ENCODE results near the gene GPR35. TPM values are rescaled to one million over a fixed set of nuclear protein-coding genes. Genes with fewer than 3 reads are reported as not detected.

Gene GPR35
- polyA plus RNA-seq, 1 experiment, result 0.17 TPM

DNA sequence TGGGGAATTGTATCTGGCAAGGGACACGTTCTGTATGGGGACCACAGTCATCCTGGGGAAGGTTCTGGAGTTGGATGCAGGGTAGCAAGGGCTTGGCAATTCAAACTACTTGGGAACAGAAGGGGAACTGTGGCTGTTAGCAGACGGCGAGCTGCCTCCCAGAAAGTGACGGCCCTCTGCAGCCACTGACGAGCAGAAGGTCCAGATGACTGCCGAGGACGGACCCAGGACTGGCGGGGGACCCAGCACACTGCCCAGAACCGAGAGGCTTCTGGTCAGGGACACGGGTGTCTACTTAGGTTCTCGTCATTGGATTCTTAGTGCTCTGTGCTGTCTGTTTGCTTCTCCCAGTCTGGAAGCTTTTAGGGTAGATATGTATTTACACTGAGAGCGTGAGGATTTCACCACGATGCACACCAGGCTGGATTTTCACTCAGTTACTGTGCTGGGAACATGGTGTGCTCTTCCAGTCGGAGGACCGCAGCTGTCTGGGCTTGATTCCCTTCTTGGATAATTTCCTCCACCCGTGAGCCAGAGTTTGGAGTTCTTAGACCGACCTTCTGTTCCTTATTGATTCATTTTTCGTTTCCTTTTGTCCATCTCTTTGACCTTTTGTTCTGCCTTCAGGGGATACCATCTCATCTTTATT is 13.4 kb downstream of the GPR35 start:
- POLR2A ChIA-PET, result no interaction called here
- Histone ChIP-seq H3K27me3 (ENCODE audit: control insufficient read depth, insufficient read depth, low read length) (peaks cover 6% of the 10 kb centered on the region), H3K4me3 (ENCODE audit: low read depth, low read length) (no peak overlapping the region), H3K36me3 (ENCODE audit: control insufficient read depth, insufficient read depth, low read length) (no peaks in the 10 kb centered on the region)
- CTCF ChIA-PET, result interaction anchor here (0.5 kb wide), 1 partner anchor 17 kb away, joined by 3 read pairs; no protein-coding TSS in a partner anchor
- DNase-seq (ENCODE audit: low read depth), result no peak
- TF ChIP-seq, protein P1, sequence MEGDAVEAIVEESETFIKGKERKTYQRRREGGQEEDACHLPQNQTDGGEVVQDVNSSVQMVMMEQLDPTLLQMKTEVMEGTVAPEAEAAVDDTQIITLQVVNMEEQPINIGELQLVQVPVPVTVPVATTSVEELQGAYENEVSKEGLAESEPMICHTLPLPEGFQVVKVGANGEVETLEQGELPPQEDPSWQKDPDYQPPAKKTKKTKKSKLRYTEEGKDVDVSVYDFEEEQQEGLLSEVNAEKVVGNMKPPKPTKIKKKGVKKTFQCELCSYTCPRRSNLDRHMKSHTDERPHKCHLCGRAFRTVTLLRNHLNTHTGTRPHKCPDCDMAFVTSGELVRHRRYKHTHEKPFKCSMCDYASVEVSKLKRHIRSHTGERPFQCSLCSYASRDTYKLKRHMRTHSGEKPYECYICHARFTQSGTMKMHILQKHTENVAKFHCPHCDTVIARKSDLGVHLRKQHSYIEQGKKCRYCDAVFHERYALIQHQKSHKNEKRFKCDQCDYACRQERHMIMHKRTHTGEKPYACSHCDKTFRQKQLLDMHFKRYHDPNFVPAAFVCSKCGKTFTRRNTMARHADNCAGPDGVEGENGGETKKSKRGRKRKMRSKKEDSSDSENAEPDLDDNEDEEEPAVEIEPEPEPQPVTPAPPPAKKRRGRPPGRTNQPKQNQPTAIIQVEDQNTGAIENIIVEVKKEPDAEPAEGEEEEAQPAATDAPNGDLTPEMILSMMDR (IDR thresholded peaks at IDR 0.05; ENCODE audit: insufficient read depth, low read depth, low read length), result no peak

DNA sequence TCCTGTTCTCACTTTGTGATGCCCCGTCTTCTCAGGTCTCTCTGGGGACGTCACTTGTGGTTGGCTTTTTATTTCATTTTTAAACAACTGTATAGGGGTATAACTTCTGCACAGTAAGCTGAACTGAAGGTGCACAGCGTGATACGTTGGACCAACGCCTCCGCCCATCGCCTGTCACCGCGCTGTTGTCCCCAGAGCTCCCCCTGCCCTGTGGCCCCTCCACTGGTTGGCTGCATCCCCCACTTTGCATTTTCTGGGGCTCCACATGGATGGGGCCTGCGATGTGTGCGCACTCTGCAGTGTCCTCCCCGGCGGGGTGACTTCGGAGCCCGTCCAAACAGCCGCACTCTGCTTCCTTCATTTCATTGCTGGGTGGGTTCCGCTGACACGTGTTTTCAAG is 14.3 kb downstream of the GPR35 start:
- TF ChIP-seq, protein P1 (IDR thresholded peaks at IDR 0.05; ENCODE audit: insufficient read depth, low read depth, low read length), result no peak

DNA sequence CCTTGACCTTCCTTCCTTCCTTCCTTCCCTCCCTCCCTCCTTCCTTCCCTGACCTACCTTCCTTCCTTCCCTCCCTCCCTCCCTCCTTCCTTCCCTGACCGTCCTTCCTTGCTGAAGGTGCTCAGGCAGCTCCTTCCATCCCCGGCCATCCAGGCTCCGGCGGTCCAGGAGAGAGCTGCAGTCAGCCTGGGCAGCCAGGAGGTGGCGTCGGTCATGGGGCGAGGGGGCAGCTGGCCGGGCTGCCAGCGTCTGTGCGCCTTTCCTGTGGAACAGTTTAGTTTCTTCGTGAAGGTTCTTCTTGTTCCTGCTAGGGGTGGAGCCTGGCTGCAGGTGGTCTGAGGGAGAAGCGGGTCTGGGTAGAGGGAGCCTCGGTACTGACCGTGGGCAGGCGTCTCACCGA is 15.7 kb downstream of the GPR35 start:
- CTCF ChIA-PET, result interaction anchor here (0.7 to 1.4 kb wide), 4 partner anchors 8 to 200 kb away, joined by 3 to 5 read pairs (median 4); no protein-coding TSS in a partner anchor
- Histone ChIP-seq H3K4me3 (ENCODE audit: low read depth, low read length) (no peak overlapping the region), H3K27me3 (ENCODE audit: control insufficient read depth, insufficient read depth, low read length) (peaks cover 6% of the 10 kb centered on the region), H3K36me3 (ENCODE audit: control insufficient read depth, insufficient read depth, low read length) (no peaks in the 10 kb centered on the region)
- POLR2A ChIA-PET, result no interaction called here
- TF ChIP-seq, protein P1 (IDR thresholded peaks at IDR 0.05; ENCODE audit: insufficient read depth, low read depth, low read length), result peak; percentile 52
- DNase-seq (ENCODE audit: low read depth), result no peak

More for the DNA sequence above, 14.3 kb downstream of the GPR35 start:
- no peak for DNase-seq (ENCODE audit: low read depth)
- Histone ChIP-seq H3K4me3 (ENCODE audit: low read depth, low read length) (no peak overlapping the region), H3K27me3 (ENCODE audit: control insufficient read depth, insufficient read depth, low read length) (peaks cover 6% of the 10 kb centered on the region), H3K36me3 (ENCODE audit: control insufficient read depth, insufficient read depth, low read length) (no peaks in the 10 kb centered on the region)
- POLR2A ChIA-PET, result no interaction called here
- CTCF ChIA-PET, result no interaction called here

DNA sequence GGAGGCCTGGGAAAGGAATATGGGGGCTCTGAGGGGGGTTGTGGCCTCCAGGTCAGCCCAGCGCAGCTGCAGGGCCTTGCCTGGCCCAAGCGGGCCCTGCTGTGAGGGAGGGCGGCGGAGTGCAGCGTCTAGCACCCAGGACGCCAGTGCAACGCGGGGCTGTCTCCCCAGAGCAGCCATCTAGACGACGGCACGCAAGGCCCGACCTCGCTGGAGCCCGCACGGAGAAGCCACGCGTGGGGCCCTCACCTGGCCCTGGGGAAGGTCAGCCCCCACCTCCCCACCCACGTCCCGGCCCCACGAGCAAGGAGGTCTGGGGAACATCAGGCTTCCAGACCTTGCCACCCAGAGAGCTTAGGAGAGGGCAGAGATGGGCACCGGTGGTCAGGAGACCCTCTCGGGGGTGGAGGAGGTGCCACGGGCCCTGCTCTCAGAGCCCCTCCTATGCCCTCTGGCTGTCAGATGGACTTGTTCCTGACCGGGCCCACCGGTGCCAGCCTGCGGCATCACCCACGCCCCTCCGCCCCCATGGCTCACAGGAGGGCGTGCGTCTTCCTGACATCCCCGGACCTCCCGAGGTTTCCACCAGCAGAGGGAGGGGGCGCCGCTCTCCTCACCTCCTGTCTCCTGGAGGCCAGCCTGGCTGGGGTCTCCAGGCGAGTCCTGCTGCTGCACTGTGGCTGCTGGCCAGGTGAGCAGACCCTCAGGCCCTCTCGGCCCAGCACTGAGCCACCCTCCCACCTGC is 17.0 kb downstream of the GPR35 start:
- TF ChIP-seq, protein P1 (IDR thresholded peaks at IDR 0.05; ENCODE audit: insufficient read depth, low read depth, low read length), result no peak
- DNase-seq (ENCODE audit: low read depth), result no peak
- POLR2A ChIA-PET, result no interaction called here
- Histone ChIP-seq H3K27me3 (ENCODE audit: control insufficient read depth, insufficient read depth, low read length) (peaks cover 13% of the 10 kb centered on the region), H3K4me3 (ENCODE audit: low read depth, low read length) (no peak overlapping the region), H3K36me3 (ENCODE audit: control insufficient read depth, insufficient read depth, low read length) (no peaks in the 10 kb centered on the region)
- CTCF ChIA-PET, result no interaction called here

DNA sequence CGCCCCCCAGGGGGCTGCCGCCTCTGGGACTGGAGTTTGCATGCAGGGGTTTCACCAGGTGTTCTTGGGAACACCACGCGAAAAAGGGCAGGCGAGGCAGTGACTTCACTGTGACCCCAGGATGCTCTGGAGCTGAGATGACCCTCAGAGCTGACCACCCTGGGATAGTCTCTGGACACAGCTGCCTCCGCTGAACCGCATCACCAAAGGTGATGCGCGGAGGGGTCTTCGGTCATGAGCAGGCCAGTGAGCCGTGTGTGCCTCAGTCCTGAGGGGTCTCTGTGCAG is 17.5 kb downstream of the GPR35 start:
- no peak for DNase-seq (ENCODE audit: low read depth)
- CTCF ChIA-PET, result no interaction called here
- H3K27me3 ChIP-seq (ENCODE audit: control insufficient read depth, insufficient read depth, low read length), result peaks cover 16% of the 10 kb centered on the region

More for the DNA sequence above, 17.5 kb downstream of the GPR35 start:
- POLR2A ChIA-PET, result no interaction called here
- Histone ChIP-seq H3K36me3 (ENCODE audit: control insufficient read depth, insufficient read depth, low read length) (no peaks in the 10 kb centered on the region), H3K4me3 (ENCODE audit: low read depth, low read length) (no peak overlapping the region)
- TF ChIP-seq, protein P1 (IDR thresholded peaks at IDR 0.05; ENCODE audit: insufficient read depth, low read depth, low read length), result no peak

Measured in BJ (cell line).